ENCODE data around the gene PAPPA. TPM values are rescaled to one million over a fixed set of nuclear protein-coding genes. Genes with fewer than 3 reads are reported as not detected.

The PAPPA gene
- polyA plus RNA-seq, 1 donor from 2014 or later, result 0.04 TPM

DNA sequence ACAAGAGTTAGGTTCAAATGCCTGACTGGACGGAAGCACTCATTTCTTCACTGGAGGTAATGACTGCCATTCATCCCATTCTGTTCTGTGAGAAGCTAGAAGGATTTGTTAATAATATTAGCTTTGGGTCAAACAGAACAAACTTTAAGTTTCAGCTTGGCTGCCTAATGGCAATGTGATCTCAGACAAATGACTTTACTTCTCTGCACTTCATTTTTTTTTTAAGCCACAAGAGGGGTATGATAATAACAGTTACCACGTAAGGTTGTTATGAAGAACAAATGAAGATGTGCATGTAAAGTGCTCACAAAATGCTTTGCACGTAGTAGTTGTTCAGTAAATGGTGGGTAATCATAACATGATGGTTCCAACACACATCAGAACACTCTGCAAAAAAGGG, 199.4 kb downstream of the PAPPA start:
- Mint-ChIP-seq H3K27me3 (peaks cover 4% of the 10 kb centered on the region), H3K27ac (no peak overlapping the region), H3K9me3 (peaks cover 0 to 2% (median 0%) of the 10 kb centered on the region in 3 donors), H3K36me3 (no peaks in the 10 kb centered on the region), H3K4me3 (no peak overlapping the region), H3K4me1 (no peaks in the 10 kb centered on the region)

DNA sequence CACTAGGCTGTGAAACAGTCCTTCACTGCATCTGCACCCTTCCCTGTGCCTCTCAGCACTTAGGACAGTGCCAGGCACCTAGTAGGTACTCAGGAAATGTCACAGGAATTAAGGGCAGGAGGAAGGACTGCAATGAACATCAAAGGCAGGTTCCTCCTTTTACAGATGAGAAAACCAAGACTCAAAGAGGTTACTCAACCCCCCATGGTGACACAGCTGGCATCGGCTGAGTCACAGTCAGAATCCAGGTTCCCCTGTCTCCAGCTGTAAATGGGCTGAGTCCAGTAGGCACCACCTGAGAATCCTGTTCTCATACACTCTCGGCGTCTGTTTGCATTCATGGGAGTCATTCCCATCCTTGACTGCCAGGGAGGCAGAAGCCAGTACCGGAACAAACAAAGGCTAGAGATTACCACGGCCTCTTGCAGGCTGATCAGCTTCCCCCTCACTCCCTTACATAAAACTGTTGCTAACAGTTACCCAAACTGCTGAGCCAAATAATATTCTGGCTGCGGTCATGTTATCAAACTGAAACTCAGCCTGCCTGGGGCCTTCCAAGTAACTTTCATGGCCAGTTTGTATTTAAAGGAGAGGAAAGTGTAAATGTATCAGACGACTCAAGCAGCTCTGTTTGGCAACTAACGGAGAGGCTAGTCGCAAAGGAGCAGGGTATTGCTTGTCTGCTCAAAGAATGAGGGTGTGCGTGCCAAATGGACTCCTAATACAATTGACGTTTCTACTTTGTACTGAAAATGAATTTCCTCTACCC, 201.7 kb downstream of the PAPPA start:
- H3K4me1 Mint-ChIP-seq, result no peaks in the 10 kb centered on the region
- H3K4me3 Mint-ChIP-seq, result no peak overlapping the region
- peaks cover 0 to 2% (median 0%) of the 10 kb centered on the region in 3 donors for H3K9me3 Mint-ChIP-seq
- H3K27me3 Mint-ChIP-seq, result peaks cover 4% of the 10 kb centered on the region
- no peaks in the 10 kb centered on the region for H3K36me3 Mint-ChIP-seq
- no peak overlapping the region for H3K27ac Mint-ChIP-seq

DNA sequence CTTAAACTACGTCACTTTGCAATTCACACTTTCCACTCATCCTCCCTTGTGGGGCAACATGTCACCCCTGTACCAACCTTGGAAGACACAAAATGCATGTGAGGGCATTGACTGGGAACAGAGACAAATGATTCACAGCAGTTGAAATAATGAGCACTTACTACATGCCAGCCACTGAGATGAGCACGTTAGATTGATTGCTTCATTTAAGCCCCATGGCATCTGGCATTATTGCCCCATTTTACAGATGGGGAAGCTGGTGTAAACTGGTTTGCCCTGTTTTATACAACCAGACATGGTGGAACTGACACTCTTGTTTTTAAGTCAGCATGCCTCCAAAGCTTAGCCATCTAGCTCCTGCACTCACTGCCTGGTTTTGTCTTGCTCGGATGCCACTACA, 204.7 kb downstream of the PAPPA start:
- no peaks in the 10 kb centered on the region for H3K4me1 Mint-ChIP-seq
- peaks cover 2% of the 10 kb centered on the region for H3K27me3 Mint-ChIP-seq
- H3K27ac Mint-ChIP-seq, result no peak overlapping the region
- H3K4me3 Mint-ChIP-seq, result no peak overlapping the region
- H3K9me3 Mint-ChIP-seq, result no peaks in the 10 kb centered on the region
- no peaks in the 10 kb centered on the region for H3K36me3 Mint-ChIP-seq

DNA sequence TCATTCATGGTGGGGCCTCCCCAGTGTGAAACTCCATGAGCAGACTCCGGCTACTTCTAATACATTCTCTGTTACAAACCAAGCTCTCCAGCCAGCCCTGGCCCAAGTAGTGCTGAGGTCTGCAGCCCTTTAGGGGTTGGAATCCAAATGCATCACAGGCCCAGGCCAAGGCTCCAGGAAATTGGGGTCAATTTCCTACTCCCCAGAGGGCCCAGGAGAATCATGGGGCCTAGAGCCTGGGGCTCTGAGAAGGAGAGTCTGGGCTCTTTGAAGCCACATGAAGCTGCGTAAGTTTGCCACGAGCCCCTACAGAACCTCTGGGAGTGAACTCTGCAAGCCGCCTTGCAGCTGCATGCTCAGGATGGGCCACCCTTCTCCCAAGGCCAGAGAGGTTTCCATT, 206.4 kb downstream of the PAPPA start:
- Mint-ChIP-seq H3K4me3 (no peak overlapping the region), H3K9me3 (no peaks in the 10 kb centered on the region), H3K36me3 (no peaks in the 10 kb centered on the region), H3K27me3 (no peaks in the 10 kb centered on the region), H3K4me1 (no peaks in the 10 kb centered on the region), H3K27ac (no peak overlapping the region)

DNA sequence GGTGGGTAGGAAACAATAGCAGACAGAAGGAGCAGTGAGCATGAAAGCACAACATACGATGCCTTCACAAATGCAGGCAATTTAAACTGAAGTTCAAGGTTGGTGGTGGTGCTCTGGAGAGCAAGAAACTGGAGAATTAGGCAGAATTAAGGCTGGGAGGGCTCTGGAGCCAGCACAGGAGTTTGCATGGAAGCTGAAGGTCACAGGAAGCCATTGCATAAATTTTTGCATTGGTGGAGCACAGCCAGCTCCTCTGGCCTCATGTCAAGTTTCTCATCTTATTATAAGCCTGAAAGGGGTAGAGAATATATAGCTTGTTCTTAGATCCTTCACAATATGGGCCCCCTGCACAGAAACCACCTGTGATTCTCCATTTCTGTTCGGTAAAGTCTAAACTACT, 207.4 kb downstream of the PAPPA start:
- Mint-ChIP-seq H3K4me1 (no peaks in the 10 kb centered on the region), H3K27ac (no peak overlapping the region), H3K36me3 (no peaks in the 10 kb centered on the region), H3K27me3 (no peaks in the 10 kb centered on the region), H3K4me3 (no peak overlapping the region), H3K9me3 (no peaks in the 10 kb centered on the region)

DNA sequence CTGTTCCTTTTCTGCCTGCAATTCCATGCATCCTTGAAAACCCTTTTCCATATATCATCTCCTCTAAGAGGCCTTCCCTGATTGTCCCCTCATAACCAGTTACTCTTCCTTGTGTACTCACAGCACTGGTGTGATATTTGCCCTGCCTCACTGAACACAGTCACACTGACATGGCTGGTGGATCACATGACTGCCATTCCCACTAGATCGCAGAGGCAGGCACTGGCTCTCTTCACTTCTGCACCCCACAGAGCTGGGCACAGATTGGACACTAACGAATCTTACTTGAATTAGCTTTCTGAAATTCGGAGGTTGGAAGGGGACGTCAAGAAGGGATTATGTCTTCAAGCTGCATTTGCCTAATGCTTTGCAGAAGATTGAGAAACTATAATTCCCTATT, 208.0 kb downstream of the PAPPA start:
- H3K4me1 Mint-ChIP-seq, result no peaks in the 10 kb centered on the region
- no peak overlapping the region for H3K4me3 Mint-ChIP-seq
- no peaks in the 10 kb centered on the region for H3K9me3 Mint-ChIP-seq
- no peaks in the 10 kb centered on the region for H3K36me3 Mint-ChIP-seq
- no peaks in the 10 kb centered on the region for H3K27me3 Mint-ChIP-seq
- H3K27ac Mint-ChIP-seq, result no peak overlapping the region

DNA sequence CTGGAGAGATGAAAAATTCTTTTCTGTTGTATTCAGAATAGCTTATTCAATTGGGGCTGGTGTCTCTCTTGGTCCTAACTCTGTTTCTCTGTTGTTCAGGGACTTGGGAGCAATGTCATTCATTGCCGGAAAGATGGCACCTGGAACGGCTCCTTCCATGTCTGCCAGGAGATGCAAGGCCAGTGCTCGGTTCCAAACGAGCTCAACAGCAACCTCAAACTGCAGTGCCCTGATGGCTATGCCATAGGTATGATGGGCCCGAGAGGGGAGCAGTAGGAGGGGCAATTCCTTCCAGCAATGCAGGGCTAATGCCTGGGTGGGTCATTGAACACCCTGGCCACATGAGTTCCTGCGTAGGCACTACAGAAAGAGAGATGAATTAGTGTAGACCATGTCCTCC, 208.9 kb downstream of the PAPPA start:
- H3K36me3 Mint-ChIP-seq, result no peaks in the 10 kb centered on the region
- no peaks in the 10 kb centered on the region for H3K9me3 Mint-ChIP-seq
- H3K4me3 Mint-ChIP-seq, result no peak overlapping the region
- no peaks in the 10 kb centered on the region for H3K4me1 Mint-ChIP-seq
- no peaks in the 10 kb centered on the region for H3K27me3 Mint-ChIP-seq
- no peak overlapping the region for H3K27ac Mint-ChIP-seq

GRCh38 chr9:116365056-116365471, 211.5 kb downstream of the PAPPA start:
- Mint-ChIP-seq H3K27ac (no peak overlapping the region), H3K9me3 (peaks cover 0 to 1% (median 0%) of the 10 kb centered on the region in 3 donors), H3K36me3 (no peaks in the 10 kb centered on the region), H3K4me1 (no peaks in the 10 kb centered on the region), H3K27me3 (peaks cover 2% of the 10 kb centered on the region), H3K4me3 (no peak overlapping the region)

DNA sequence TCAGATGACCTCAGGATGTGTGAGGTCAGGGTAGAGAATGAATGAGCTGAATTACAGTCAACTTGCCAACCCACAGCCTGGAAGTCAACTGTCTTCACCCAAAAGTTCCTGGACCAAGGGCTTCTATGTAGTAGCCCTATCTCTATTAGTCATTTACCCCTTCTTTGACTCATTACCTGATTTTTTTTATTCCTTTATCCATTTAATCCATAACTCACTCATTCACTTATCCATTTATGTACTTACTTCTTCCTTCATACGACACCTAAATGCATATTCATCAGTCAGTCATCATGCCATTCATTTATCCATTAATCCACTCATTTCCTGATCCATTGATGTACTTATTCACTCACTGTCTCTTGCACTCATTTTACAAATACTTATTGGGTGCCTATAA, 212.7 kb downstream of the PAPPA start:
- Mint-ChIP-seq H3K4me1 (no peaks in the 10 kb centered on the region), H3K4me3 (no peak overlapping the region), H3K36me3 (no peaks in the 10 kb centered on the region), H3K9me3 (peaks cover 0 to 1% (median 0%) of the 10 kb centered on the region in 3 donors), H3K27ac (no peak overlapping the region), H3K27me3 (peaks cover 2% of the 10 kb centered on the region)

GRCh38 chr9:116368680-116369079, 215.1 kb downstream of the PAPPA start:
- Mint-ChIP-seq H3K4me3 (no peak overlapping the region), H3K27me3 (peaks cover 2% of the 10 kb centered on the region), H3K9me3 (peaks cover 0 to 1% (median 0%) of the 10 kb centered on the region in 3 donors), H3K36me3 (no peaks in the 10 kb centered on the region), H3K4me1 (no peaks in the 10 kb centered on the region), H3K27ac (no peak overlapping the region)

- Mint-ChIP-seq H3K4me3 (no peak overlapping the region), H3K4me1 (no peaks in the 10 kb centered on the region)
Observed at GRCh38 chr9:116369706-116370105, 216.1 kb downstream of the PAPPA start.

GRCh38 chr9:116370556-116370955, 217.0 kb downstream of the PAPPA start:
- Mint-ChIP-seq H3K4me1 (no peaks in the 10 kb centered on the region), H3K36me3 (no peaks in the 10 kb centered on the region), H3K27me3 (peaks cover 2% of the 10 kb centered on the region), H3K27ac (no peak overlapping the region), H3K9me3 (peaks cover 0 to 1% (median 0%) of the 10 kb centered on the region in 3 donors), H3K4me3 (no peak overlapping the region)

More at GRCh38 chr9:116369706-116370105, 216.1 kb downstream of the PAPPA start:
- Mint-ChIP-seq H3K36me3 (no peaks in the 10 kb centered on the region), H3K27ac (no peak overlapping the region), H3K9me3 (peaks cover 0 to 1% (median 0%) of the 10 kb centered on the region in 3 donors), H3K27me3 (peaks cover 2% of the 10 kb centered on the region)

DNA sequence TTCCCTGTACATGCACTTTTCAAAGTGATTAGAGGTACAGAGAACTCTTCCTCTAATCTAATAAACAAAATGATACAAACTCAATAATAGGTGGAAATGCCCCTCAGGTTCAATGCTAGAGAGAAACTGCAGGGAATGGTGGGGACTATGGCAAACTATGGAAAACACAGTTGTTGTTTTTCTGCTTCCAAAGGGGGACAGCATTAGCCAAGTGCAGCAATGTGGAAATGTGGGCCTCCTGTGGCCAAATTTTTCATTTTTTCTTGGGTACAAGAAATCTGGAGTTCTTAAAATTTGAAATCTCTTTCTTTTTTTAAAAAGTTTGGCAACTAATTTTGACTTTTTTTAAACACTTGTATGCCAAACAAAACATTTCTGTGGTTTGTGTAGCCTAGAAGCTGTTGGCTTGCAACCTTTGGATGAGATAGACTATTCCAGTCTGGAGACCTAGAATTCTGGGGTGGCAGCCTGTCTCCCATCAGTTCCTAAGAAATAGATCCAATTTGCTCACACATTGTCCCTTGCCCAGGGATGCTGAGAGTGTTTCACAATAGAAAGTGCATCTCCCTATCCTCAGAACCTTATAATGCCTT, 218.6 kb downstream of the PAPPA start:
- peaks cover 0 to 1% (median 0%) of the 10 kb centered on the region in 3 donors for H3K9me3 Mint-ChIP-seq
- H3K27me3 Mint-ChIP-seq, result peaks cover 2% of the 10 kb centered on the region
- H3K27ac Mint-ChIP-seq, result no peak overlapping the region
- H3K4me1 Mint-ChIP-seq, result no peaks in the 10 kb centered on the region
- H3K4me3 Mint-ChIP-seq, result no peak overlapping the region
- H3K36me3 Mint-ChIP-seq, result no peaks in the 10 kb centered on the region

- Mint-ChIP-seq H3K4me3 (no peak overlapping the region), H3K27me3 (peaks cover 3% of the 10 kb centered on the region), H3K36me3 (no peaks in the 10 kb centered on the region), H3K4me1 (no peaks in the 10 kb centered on the region), H3K27ac (no peak overlapping the region), H3K9me3 (peaks cover 0 to 1% (median 0%) of the 10 kb centered on the region in 3 donors)
Observed at GRCh38 chr9:116372786-116373185, 219.2 kb downstream of the PAPPA start.

DNA sequence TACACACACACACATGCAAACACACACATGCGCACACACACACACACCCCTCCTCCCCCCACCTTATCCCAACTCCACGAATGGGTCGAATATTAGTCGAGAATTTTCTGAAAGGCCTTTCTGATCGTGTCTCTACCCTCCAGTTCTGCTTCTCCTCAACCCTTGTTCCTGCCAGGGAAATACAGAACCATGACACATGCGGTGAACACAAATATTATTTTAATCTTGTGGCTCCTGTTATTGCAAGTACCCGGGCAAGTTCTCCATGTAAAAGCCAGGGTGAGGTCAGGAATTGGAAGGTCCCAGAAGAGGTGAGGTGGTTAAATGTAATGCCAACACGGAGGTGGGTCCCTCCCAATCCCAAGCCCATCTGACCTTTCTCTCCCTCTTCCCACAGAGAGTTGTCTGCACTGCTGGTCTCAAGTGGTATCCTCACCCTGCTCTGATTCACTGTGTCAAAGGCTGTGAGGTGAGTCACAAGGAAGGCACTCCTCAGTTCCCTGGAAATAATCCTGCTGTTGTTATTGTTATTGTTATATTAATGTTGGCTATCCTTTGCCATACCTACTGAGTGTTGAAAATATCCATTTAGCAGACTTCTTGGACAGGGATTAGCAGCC, 223.7 kb downstream of the PAPPA start:
- H3K27me3 Mint-ChIP-seq, result peaks cover 1% of the 10 kb centered on the region
- H3K4me1 Mint-ChIP-seq, result no peaks in the 10 kb centered on the region
- H3K27ac Mint-ChIP-seq, result no peak overlapping the region
- H3K4me3 Mint-ChIP-seq, result no peak overlapping the region
- no peaks in the 10 kb centered on the region for H3K9me3 Mint-ChIP-seq
- H3K36me3 Mint-ChIP-seq, result no peaks in the 10 kb centered on the region
